Spleen (tissue), 7 donors: ENCODE data around the gene SCO1.

Source experiments
- POLR2A ChIP-seq, 3 donors: fragments of 450-650 bp; IDR thresholded peaks; one replicate each; pipeline ENCODE4 v1.5.1; 2017; ENCODE audit warnings: antibody characterized with exemption in 3 of 3, mild to moderate bottlenecking in 1 of 3
- POLR2AphosphoS5 ChIP-seq, 3 donors: sonication (generic); formaldehyde crosslinking; IDR thresholded peaks; one replicate each; pipeline ENCODE4 v1.5.1; 2017; ENCODE audit warnings: antibody characterized with exemption in 3 of 3
- TF ChIP-seq, protein P1 (sequence below), 11 experiments: fragments of 200-600 bp in 7 of 11; fragments of 450-650 bp in 4 of 11; sonication (generic) in 4 of 11; IDR thresholded peaks in 8 of 11; conservative IDR thresholded peaks in 3 of 11; 1 replicate in 7 of 11; 2 replicates in 4 of 11; pipeline versions ENCODE4 v1.4.0 to v1.8.0; 2016 to 2021; ENCODE audit warnings: antibody characterized with exemption in 11 of 11, inconsistent platforms in 4 of 11, mild to moderate bottlenecking in 1 of 11
- donor health status: DM: no; HTN: no; CAD: no; lungs with moderate emphysema.
- donor health status: DM: no; HTN: no; CAD: no.
- donor health status: DM: no; HTN: no; CAD: no.

DNA sequence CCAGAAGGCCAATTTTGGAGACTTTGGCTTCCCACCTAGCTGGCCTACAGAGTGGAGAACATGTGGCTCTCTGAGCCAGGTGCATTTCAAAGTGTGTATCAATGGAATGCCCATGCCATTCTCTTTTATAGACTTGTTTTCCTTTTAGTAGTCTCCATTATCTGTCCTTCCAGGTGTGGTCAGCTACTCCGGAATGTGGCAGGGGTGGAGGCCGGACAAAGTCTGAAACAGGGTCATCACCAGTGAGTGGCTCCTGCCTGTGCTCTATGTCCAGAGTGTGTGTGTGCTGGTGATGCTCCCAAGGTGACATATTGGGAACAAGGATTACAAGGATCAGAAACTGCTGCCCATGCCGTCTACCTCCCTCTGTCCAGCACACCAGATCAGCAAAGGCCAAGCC is 36.3 kb upstream of the SCO1 start:
- TF ChIP-seq, protein P1, sequence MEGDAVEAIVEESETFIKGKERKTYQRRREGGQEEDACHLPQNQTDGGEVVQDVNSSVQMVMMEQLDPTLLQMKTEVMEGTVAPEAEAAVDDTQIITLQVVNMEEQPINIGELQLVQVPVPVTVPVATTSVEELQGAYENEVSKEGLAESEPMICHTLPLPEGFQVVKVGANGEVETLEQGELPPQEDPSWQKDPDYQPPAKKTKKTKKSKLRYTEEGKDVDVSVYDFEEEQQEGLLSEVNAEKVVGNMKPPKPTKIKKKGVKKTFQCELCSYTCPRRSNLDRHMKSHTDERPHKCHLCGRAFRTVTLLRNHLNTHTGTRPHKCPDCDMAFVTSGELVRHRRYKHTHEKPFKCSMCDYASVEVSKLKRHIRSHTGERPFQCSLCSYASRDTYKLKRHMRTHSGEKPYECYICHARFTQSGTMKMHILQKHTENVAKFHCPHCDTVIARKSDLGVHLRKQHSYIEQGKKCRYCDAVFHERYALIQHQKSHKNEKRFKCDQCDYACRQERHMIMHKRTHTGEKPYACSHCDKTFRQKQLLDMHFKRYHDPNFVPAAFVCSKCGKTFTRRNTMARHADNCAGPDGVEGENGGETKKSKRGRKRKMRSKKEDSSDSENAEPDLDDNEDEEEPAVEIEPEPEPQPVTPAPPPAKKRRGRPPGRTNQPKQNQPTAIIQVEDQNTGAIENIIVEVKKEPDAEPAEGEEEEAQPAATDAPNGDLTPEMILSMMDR (IDR thresholded peaks at IDR 0.05 in 8 of 11, conservative IDR thresholded peaks at IDR 0.05 in 3 of 11): no peak
- TF ChIP-seq POLR2A (IDR thresholded peaks at IDR 0.05) (no peak), POLR2AphosphoS5 (IDR thresholded peaks at IDR 0.05) (no peak)
